Hepatocyte (in vitro differentiated cells): ENCODE results near the gene NAV2.

Experiments used
- CTCF ChIP-seq: fragments of 200-600 bp; sonication (generic); IDR thresholded peaks from 2 replicates; pipeline ENCODE4 v1.5.1; 2016; ENCODE audit warnings: antibody characterized with exemption, mild to moderate bottlenecking; ENCODE audit not compliant: poor library complexity
- EZH2phosphoT487 ChIP-seq: fragments of 200-600 bp; sonication (generic); IDR thresholded peaks from one replicate; pipeline ENCODE4 v1.6.1; 2018; ENCODE audit warnings: antibody characterized with exemption, mild to moderate bottlenecking, low read depth, moderate library complexity; ENCODE audit not compliant: unreplicated experiment, severe bottlenecking

GRCh38 chr11:19853016-19853415 is 140.4 kb downstream of the NAV2 start:
- no peak for TF ChIP-seq CTCF
- TF ChIP-seq EZH2phosphoT487 = no peak
